ENCODE data around the gene PDE10A. TPM values are rescaled to one million over a fixed set of nuclear protein-coding genes. Genes with fewer than 3 reads are reported as not detected.

Gene PDE10A
- total and polyA plus RNA-seq, 2 of the 8 experiments (the other 6 are each of a cell fraction or from before 2014, with no cell fraction given), result 1.1 to 2.4 TPM

DNA sequence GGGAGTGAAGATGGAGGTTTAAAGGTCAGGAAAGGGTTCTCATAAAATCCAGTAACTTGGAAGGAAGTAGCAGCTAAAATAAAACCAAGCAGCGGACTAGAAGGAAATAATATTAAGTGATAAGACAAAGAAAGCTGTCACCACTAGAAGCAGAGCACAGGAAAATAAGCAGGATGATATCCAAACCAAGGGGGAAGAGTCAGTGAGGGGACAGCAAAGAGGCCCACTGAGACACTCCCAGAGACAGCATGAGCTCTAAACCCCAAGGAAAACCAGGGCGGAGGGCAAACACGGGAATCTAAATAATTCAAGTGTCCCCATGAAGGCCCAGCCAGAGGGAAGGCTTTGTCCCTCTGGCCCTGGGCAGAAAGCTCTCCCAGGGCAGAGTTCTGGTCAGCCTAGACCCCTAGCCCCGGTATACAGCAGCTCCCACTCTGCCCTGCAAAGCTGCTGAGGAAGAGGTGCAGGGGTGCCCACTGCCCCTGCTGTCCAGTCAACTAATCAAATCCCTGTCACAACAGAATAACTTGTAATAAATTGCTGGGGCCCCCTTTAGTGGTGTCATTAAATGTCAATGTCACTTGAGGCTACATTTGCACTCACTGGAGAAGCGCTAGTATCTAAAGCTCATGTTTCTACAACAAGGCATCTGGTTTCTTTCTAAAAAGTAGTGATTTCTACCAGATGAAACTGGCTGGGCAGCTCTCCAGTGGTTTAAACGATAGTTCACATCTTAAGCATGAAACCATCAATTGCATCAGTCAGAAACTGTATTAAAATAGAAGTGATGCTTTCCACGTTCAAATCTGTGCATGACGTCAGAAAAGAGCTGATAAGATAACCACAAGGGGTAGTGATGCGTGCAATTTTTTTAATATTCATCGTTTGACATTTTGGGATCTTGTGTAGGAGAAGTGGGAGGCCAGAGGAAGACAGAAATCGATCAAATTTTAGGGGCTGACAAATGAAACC is 13.6 kb downstream of the PDE10A start:
- Histone ChIP-seq H3K9me3 (ENCODE audit: insufficient read depth in 2 of 2, low read depth in 1 of 2, low read length in 1 of 2) (no peaks in the 10 kb centered on the region), H2BK12ac (ENCODE audit: low read depth, low read length) (no peak overlapping the region), H3K4me3 (ENCODE audit: extremely low read depth in 1 of 4, insufficient read depth in 2 of 4, low read depth in 3 of 4, low read length in 4 of 4) (no peak overlapping the region), H3K4me2 (ENCODE audit: insufficient read depth in 1 of 2, low read depth in 2 of 2, low read length in 2 of 2) (no peak overlapping the region), H4K91ac (replicated peaks; ENCODE audit: insufficient read length, low read length) (no peak overlapping the region), H2BK5ac (ENCODE audit: low read depth, low read length) (no peak overlapping the region), H4K5ac (ENCODE audit: insufficient read length, low read depth, low read length) (no peak overlapping the region), H4K20me1 (replicated peaks in 1 of 2; ENCODE audit: control insufficient read depth in 1 of 2, insufficient read depth in 2 of 2, low read length in 2 of 2) (no peaks in the 10 kb centered on the region), H3K14ac (ENCODE audit: insufficient read length) (no peak overlapping the region), H3K36me3 (ENCODE audit: control insufficient read depth in 2 of 4, insufficient read depth in 4 of 4, low read length in 3 of 4) (no peaks in the 10 kb centered on the region), H3K27ac (ENCODE audit: low read depth, low read length) (no peak overlapping the region), H4K8ac (ENCODE audit: extremely low read depth, insufficient read depth, low read length) (no peak overlapping the region; the same call in 1 of the 2 replicates), H3K79me2 (ENCODE audit: control insufficient read depth in 1 of 2, insufficient read depth in 2 of 2, low read length in 2 of 2) (no peaks in the 10 kb centered on the region), H3K27me3 (replicated peaks in 1 of 4; ENCODE audit: control insufficient read depth in 3 of 4, extremely low read depth in 1 of 4, insufficient read depth in 3 of 4, low read length in 3 of 4) (no peaks in the 10 kb centered on the region), H2AFZ (ENCODE audit: low read length) (no peak overlapping the region), H2BK20ac (ENCODE audit: low read length) (no peak overlapping the region), H3K9ac (replicated peaks in 1 of 4; ENCODE audit: extremely low read depth in 1 of 4, low read depth in 3 of 4, low read length in 3 of 4) (no peak overlapping the region), H3K23ac (ENCODE audit: insufficient read length) (no peak overlapping the region), H3K4me1 (replicated peaks in 1 of 4; ENCODE audit: control insufficient read depth in 3 of 4, insufficient read depth in 4 of 4, low read length in 3 of 4) (no peaks in the 10 kb centered on the region), H3K79me1 (ENCODE audit: low read depth, low read length) (no peaks in the 10 kb centered on the region), H3K4ac (replicated peaks; ENCODE audit: insufficient read length, low read depth, low read length) (no peak overlapping the region), H3K23me2 (ENCODE audit: low read depth, low read length) (no peaks in the 10 kb centered on the region), H3K18ac (ENCODE audit: extremely low read depth, low read length) (no peak overlapping the region), H2AK5ac (ENCODE audit: low read depth, low read length) (no peak overlapping the region), H2BK15ac (ENCODE audit: low read length) (no peak overlapping the region), H2BK120ac (replicated peaks; ENCODE audit: low read depth, low read length) (no peak overlapping the region), H3K56ac (replicated peaks; ENCODE audit: insufficient read length, low read depth, low read length) (no peak overlapping the region)
- FAIRE-seq (no peak), DNase-seq (ENCODE audit: low read depth in 1 of 2, low spot score in 2 of 2) (no peak)
- TF ChIP-seq EZH2 (IDR thresholded peaks at IDR 0.05; ENCODE audit: low read depth, low read length, severe bottlenecking) (no peak), JUN (IDR thresholded peaks at IDR 0.05; ENCODE audit: low read depth, low read length) (no peak), CBX8 (IDR thresholded peaks at IDR 0.05; ENCODE audit: borderline replicate concordance, low read depth, low read length) (no peak)
- 83% methylated on average over 11 of the region's 11 CpGs; no CpG with 5 or more reads in 1 of the 2 experiments for WGBS, 2 experiments (ENCODE audit: extremely low coverage in 1 of 2, insufficient coverage in 1 of 2, insufficient read length in 1 of 2, insufficient replicate concordance in 2 of 2, low coverage in 1 of 2, low lambda C conversion rate in 2 of 2, missing lambda C conversion rate in 1 of 2)
- ChIA-PET CTCF (ENCODE audit: partially characterized antibody) (interaction anchor here (1.1 to 3.3 kb wide), 4 partner anchors 10 to 528 kb away, joined by 3 to 9 read pairs (median 4); no protein-coding TSS in a partner anchor), POLR2A (ENCODE audit: partially characterized antibody) (no interaction called here)
